ENCODE results near the gene CDH13. TPM values are rescaled to one million over a fixed set of nuclear protein-coding genes. Genes with fewer than 3 reads are reported as not detected.

Gene CDH13
- total RNA-seq, 2 experiments from 2014 or later, result not detected

DNA sequence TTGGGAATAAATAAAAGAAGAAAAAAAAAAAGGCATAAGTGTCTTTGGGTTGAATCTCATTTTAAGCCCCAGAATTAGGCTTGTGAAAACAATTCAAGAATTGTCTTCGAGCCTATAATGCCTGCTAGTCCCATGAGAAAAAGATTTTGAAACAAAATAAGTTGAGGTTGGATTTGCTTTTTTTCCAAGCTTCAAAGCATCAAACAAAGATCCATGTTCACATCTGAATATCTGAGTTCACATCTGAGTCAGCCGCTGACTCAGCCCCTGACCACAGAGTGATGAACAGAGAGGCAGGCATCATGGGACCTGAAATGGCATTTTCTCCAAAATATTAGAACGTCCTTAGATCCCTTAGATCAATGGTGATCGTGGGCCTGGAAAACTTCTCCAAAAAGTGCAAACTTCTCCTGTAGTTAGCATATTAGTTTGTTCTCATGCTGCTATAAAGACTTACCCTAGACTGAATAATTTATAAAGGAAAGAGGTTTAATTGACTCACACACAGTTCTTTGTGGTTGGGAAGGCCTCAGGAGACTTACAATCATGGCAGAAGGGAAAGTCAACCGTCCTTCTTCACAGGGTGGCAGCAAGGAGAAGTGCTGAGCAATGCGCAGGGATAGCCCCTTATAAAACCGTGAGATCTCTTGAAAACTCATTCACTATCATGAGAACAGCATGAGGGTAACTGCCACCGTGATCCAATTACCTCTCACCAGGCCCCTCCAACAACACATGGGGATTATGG lies 886.4 kb downstream of the CDH13 start:
- Mint-ChIP-seq H3K9me3 (peaks cover 9% of the 10 kb centered on the region), H3K27ac (no peak overlapping the region), H3K36me3 (no peaks in the 10 kb centered on the region), H3K27me3 (no peaks in the 10 kb centered on the region), H3K4me1 (ENCODE audit: low read depth) (no peaks in the 10 kb centered on the region), H3K4me3 (no peak overlapping the region)
- intact Hi-C loops (cut with micrococcal nuclease), result no loop called here
- ChIA-PET POLR2A (no interaction called here), CTCF (interaction anchor here (0.6 kb wide), 1 partner anchor 16 kb away, joined by 3 read pairs; no protein-coding TSS in a partner anchor)
- no peak for DNase-seq

DNA sequence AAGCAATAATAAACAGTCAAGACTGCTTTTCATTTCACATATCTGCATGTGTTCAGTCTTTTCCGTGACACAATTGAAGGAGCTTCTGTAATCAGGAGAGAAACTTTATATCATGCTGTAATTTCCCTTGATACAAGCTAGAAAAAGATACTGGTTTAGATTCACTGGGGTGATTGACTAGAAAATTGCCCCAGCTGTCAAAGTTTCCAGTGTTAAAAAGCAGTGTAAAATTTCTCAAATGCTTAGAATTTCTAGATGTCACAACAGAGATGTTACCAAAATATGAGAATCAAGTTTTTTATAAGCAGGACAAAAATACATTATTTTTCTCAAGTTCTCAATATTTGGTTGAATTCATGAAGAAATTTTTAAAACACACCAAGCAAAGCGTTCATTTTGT lies 888.6 kb downstream of the CDH13 start:
- Mint-ChIP-seq H3K4me3 (no peak overlapping the region), H3K27me3 (no peaks in the 10 kb centered on the region), H3K9me3 (peaks cover 11% of the 10 kb centered on the region), H3K27ac (no peak overlapping the region), H3K36me3 (no peaks in the 10 kb centered on the region), H3K4me1 (ENCODE audit: low read depth) (no peaks in the 10 kb centered on the region)
- ChIA-PET CTCF (no interaction called here), POLR2A (no interaction called here)
- intact Hi-C loops (cut with micrococcal nuclease), result no loop called here
- DNase-seq, result no peak

DNA sequence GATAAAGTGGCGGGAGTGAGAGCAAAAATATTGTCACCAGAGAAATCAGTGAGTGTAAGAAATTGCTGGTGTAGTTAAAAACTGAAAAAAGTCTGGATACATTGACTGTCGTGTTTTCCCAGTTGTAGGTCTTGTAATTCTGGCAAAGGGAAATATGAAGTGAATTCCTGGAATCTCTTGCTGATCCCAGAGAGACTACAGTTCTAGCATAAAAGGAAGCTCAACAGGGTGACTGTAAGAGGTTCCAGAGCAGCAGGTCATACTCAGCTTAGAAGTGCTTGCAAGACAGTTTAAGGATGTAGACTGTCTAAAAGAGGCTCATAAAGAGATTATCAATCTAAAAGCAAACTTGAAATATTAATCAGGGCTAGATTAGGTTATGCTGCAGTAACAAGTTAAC lies 890.2 kb downstream of the CDH13 start:
- H3K36me3 Mint-ChIP-seq, result no peaks in the 10 kb centered on the region
- ChIA-PET CTCF (no interaction called here), POLR2A (no interaction called here)
- H3K4me1 Mint-ChIP-seq (ENCODE audit: low read depth), result no peaks in the 10 kb centered on the region
- H3K4me3 Mint-ChIP-seq, result no peak overlapping the region
- intact Hi-C loops (cut with micrococcal nuclease), result no loop called here
- no peaks in the 10 kb centered on the region for H3K27me3 Mint-ChIP-seq
- DNase-seq, result no peak
- peaks cover 11% of the 10 kb centered on the region for H3K9me3 Mint-ChIP-seq
- H3K27ac Mint-ChIP-seq, result no peak overlapping the region

DNA sequence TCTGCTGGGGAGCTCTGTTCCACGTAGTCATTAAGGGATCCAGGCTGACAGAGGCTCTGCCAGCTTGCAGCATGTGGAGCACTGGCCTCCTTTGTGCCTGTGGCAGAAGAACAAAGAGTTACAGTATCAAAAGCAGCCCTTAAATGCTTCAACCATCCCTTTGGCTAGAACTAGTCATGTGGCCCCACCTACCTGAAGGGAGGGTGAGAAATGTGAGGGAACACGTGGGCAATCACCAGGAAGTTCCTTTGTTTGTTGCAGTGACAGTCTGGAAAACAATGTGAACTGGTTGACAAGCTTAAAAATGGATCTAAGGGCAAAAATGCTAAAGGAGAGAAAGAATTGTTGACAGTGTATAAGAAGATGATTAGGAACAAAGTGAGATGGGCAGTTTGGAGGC lies 890.6 kb downstream of the CDH13 start:
- H3K27ac Mint-ChIP-seq, result no peak overlapping the region
- intact Hi-C loops (cut with micrococcal nuclease), result no loop called here
- H3K4me1 Mint-ChIP-seq (ENCODE audit: low read depth), result no peaks in the 10 kb centered on the region
- no peaks in the 10 kb centered on the region for H3K36me3 Mint-ChIP-seq
- H3K9me3 Mint-ChIP-seq, result peaks cover 11% of the 10 kb centered on the region
- no peak overlapping the region for H3K4me3 Mint-ChIP-seq
- no peak for DNase-seq
- POLR2A ChIA-PET, result no interaction called here
- no peaks in the 10 kb centered on the region for H3K27me3 Mint-ChIP-seq
- CTCF ChIA-PET, result no interaction called here

DNA sequence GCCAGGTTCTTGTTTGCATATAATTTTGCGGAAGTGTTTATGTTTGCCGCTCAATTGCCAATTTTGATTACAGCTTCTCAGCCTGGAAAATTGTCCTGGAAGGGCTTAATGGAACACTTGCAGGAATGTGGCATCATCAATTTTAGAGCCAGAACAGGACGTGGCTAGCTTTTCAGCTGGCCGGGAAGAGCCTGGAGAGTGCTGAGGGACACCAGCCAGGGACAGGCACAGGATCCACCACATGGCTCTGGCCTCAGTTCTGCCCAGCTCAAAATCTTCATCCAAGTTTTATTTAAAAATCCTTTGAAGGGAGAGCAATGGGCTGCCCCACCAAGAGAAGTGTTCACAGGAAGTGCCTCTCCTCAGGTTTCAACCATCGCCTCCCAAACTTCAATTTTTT lies 893.8 kb downstream of the CDH13 start:
- no peak overlapping the region for H3K4me3 Mint-ChIP-seq
- peaks cover 11% of the 10 kb centered on the region for H3K9me3 Mint-ChIP-seq
- no peaks in the 10 kb centered on the region for H3K4me1 Mint-ChIP-seq (ENCODE audit: low read depth)
- ChIA-PET CTCF (no interaction called here), POLR2A (no interaction called here)
- no peak overlapping the region for H3K27ac Mint-ChIP-seq
- H3K27me3 Mint-ChIP-seq, result no peaks in the 10 kb centered on the region
- DNase-seq, result no peak
- intact Hi-C loops (cut with micrococcal nuclease), result no loop called here
- H3K36me3 Mint-ChIP-seq, result no peaks in the 10 kb centered on the region

DNA sequence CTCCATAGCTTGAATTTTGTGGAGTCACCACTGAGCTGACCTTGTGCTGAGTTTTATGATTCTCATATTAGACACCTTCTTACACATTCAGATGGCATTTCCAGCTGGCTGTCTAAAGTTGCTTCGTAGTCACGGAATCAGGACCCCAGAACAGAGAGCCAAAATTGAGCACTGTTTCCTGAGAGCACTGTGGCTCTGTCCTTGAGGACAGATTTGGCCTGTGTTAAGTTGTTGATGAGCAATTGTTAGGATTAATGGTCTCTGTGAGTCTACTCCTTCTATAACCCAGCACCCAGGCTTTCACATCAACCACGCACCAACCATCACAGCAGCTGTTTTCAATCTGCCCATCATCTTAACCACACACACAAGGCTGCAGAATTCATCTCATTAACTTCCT lies 903.5 kb downstream of the CDH13 start:
- no peaks in the 10 kb centered on the region for H3K27me3 Mint-ChIP-seq
- H3K27ac Mint-ChIP-seq, result no peak overlapping the region
- no peaks in the 10 kb centered on the region for H3K36me3 Mint-ChIP-seq
- ChIA-PET CTCF (no interaction called here), POLR2A (no interaction called here)
- no peaks in the 10 kb centered on the region for H3K4me1 Mint-ChIP-seq (ENCODE audit: low read depth)
- intact Hi-C loops (cut with micrococcal nuclease), result no loop called here
- H3K9me3 Mint-ChIP-seq, result no peaks in the 10 kb centered on the region
- H3K4me3 Mint-ChIP-seq, result no peak overlapping the region
- no peak for DNase-seq

DNA sequence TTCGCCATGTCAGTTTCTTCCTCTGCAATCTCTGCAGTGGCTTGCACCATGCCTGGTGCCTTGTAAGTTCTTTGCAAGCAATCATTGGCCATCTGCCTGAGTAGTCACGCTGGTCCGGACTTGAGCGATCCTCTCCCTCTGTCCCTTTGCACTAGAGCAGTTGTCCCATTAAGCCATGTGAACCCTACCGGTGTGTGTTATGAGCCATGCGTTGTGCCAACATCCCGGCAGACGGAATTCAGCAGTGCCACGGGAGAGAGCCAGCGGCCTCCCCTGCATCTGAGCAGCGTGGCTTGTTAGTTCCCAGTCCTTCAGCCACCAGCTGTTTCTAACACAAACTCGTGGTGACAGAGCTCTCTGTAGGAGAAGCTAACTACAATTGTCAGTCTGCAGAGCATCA lies 905.9 kb downstream of the CDH13 start:
- no peaks in the 10 kb centered on the region for H3K4me1 Mint-ChIP-seq (ENCODE audit: low read depth)
- no peak overlapping the region for H3K4me3 Mint-ChIP-seq
- ChIA-PET CTCF (no interaction called here), POLR2A (no interaction called here)
- H3K27me3 Mint-ChIP-seq, result no peaks in the 10 kb centered on the region
- H3K27ac Mint-ChIP-seq, result no peak overlapping the region
- DNase-seq, result no peak
- intact Hi-C loops (cut with micrococcal nuclease), result no loop called here
- H3K9me3 Mint-ChIP-seq, result peaks cover 3% of the 10 kb centered on the region
- H3K36me3 Mint-ChIP-seq, result no peaks in the 10 kb centered on the region

DNA sequence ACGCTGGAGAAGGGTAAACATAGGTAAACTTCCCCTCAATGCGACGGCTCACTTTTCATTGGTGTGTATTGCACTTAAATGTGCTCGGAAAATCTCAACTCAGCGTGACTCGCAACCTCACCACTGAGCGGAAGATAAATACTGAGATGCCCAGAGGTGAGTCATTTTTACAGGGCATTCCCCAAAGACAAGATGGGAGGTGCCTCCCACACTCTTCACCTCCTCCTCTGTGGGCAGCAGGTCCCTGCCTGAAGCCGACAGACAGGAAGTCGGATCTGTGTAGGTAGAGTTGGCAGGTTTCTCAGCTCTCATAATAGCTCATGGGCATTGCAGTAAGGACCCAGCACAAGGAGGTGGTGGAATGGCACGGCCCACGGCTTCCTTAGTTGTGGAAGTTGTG lies 906.4 kb downstream of the CDH13 start:
- no peak overlapping the region for H3K4me3 Mint-ChIP-seq
- CTCF ChIA-PET, result no interaction called here
- DNase-seq, result peak; percentile 9
- peaks cover 3% of the 10 kb centered on the region for H3K9me3 Mint-ChIP-seq
- H3K36me3 Mint-ChIP-seq, result no peaks in the 10 kb centered on the region
- intact Hi-C loops (cut with micrococcal nuclease), result no loop called here
- H3K4me1 Mint-ChIP-seq (ENCODE audit: low read depth), result no peaks in the 10 kb centered on the region
- H3K27ac Mint-ChIP-seq, result no peak overlapping the region
- no peaks in the 10 kb centered on the region for H3K27me3 Mint-ChIP-seq
- POLR2A ChIA-PET, result no interaction called here

DNA sequence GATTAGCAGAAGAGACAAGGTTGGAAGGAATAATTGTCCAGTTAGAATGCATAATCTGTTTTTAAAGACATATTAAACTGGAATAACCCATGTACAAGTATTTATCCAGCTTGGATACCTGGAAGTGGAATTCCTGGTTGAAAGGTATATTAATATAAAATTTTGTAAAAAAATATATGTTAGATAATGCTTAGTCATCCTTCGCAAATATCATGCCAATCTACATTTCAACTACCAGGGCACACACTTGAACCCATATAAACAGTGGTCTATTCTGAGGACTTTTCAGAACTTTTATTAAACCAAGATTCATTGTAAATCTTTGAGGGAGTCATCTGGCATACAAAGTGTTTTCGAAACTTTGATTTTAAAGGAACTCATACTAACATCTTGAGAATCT lies 911.9 kb downstream of the CDH13 start:
- H3K27me3 Mint-ChIP-seq, result no peaks in the 10 kb centered on the region
- DNase-seq, result no peak
- no peaks in the 10 kb centered on the region for H3K36me3 Mint-ChIP-seq
- ChIA-PET POLR2A (no interaction called here), CTCF (no interaction called here)
- H3K4me3 Mint-ChIP-seq, result no peak overlapping the region
- H3K4me1 Mint-ChIP-seq (ENCODE audit: low read depth), result no peaks in the 10 kb centered on the region
- no peak overlapping the region for H3K27ac Mint-ChIP-seq
- peaks cover 3% of the 10 kb centered on the region for H3K9me3 Mint-ChIP-seq
- intact Hi-C loops (cut with micrococcal nuclease), result no loop called here

DNA sequence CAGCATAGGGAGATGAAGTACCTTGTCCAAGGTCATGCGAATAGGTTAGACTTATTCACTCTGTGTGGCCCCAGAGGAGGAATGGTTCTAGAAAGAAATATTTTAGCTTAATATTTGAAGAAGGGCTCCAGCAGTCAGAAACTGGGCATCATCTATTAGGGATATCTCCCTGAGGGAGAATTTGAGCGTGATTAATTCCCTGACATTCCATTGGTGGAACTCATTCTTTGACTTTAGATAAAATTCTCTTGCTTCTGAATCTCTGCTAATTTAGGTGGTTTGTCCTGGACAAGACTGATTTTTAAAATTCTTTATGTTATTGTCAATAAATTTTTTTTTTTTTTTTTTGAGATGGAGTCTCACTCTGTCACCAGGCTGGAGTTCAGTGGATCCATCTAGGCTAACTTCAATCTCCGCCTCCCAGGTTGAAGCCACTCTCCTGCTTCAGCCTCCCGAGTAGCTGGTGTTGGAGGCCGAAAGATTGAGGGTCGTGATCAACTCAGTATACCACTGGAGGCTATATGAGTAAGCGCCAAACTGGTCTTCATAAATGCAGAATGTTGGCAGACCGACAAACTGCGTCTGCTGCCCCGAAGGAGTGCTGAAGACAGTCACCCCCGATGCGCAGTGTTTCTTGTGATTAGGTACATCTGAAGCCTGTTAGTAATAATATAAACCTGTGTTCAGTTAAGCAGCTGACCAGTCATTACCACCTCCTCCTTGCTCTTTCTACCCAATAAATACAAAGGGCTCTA lies 913.1 kb downstream of the CDH13 start:
- ChIA-PET POLR2A (no interaction called here), CTCF (no interaction called here)
- H3K36me3 Mint-ChIP-seq, result no peaks in the 10 kb centered on the region
- H3K9me3 Mint-ChIP-seq, result peaks cover 3% of the 10 kb centered on the region
- H3K4me3 Mint-ChIP-seq, result no peak overlapping the region
- intact Hi-C loops (cut with micrococcal nuclease), result no loop called here
- no peak for DNase-seq
- H3K4me1 Mint-ChIP-seq (ENCODE audit: low read depth), result no peaks in the 10 kb centered on the region
- no peak overlapping the region for H3K27ac Mint-ChIP-seq
- H3K27me3 Mint-ChIP-seq, result no peaks in the 10 kb centered on the region

DNA sequence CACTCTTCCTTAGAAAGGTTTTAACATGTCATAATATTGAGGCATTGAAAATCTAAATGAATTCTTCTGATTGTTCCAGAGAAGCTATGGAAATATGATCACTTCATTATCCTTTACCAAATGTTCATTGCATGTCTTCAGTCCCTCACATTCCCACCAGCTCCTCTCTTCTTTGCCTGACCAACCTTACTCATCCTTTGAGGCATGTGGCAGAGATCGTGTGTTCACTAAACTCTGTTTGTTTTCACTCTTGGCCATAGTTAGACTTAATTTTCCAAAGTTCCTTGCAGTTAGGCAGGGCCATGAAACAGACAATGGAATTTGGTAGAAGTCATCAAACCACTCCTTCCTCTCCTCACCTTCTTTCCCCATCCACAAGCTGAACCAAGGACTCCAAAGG lies 914.5 kb downstream of the CDH13 start:
- Mint-ChIP-seq H3K9me3 (peaks cover 1% of the 10 kb centered on the region), H3K4me3 (no peak overlapping the region), H3K27me3 (no peaks in the 10 kb centered on the region), H3K4me1 (ENCODE audit: low read depth) (no peaks in the 10 kb centered on the region), H3K27ac (no peak overlapping the region), H3K36me3 (no peaks in the 10 kb centered on the region)
- ChIA-PET POLR2A (no interaction called here), CTCF (no interaction called here)
- intact Hi-C loops (cut with micrococcal nuclease), result no loop called here
- DNase-seq, result no peak

DNA sequence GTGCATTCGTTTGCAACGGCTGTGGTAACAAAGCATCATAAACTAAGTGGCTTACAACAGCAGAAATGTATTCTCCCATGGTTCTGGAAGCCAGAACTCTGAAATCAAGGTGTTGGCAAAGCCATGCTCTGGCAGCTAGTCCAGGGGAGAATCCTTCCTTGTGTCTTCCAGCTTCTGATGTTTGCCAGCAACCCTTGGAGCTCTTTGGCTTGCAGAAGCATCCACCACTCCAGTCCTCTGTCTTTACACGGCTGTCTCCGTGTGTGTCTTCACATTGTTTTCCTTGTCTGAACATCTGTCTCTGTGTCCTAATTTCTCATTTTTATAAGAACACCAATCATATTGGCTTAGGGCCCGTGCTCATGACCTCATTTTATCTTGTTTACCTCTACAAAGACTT lies 915.7 kb downstream of the CDH13 start:
- POLR2A ChIA-PET, result no interaction called here
- intact Hi-C loops (cut with micrococcal nuclease), result no loop called here
- Mint-ChIP-seq H3K27ac (no peak overlapping the region), H3K4me3 (no peak overlapping the region), H3K36me3 (no peaks in the 10 kb centered on the region), H3K27me3 (no peaks in the 10 kb centered on the region), H3K4me1 (ENCODE audit: low read depth) (no peaks in the 10 kb centered on the region), H3K9me3 (peaks cover under 1% of the 10 kb centered on the region)
- CTCF ChIA-PET, result no interaction called here
- DNase-seq, result no peak
